ENCODE measurements around the gene MACROD2.

The MACROD2 gene

GRCh38 chr20:14724036-14724435 is 728.7 kb downstream of the MACROD2 start:
- DNase-seq: no peak

GRCh38 chr20:14724468-14724867 is 729.2 kb downstream of the MACROD2 start:
- DNase-seq: no peak

- DNase-seq: no peak
Measured at GRCh38 chr20:14726591-14726990, 731.3 kb downstream of the MACROD2 start.

- no peak for DNase-seq
Measured at GRCh38 chr20:14727485-14728150, 732.3 kb downstream of the MACROD2 start.

- peak; percentile 27 for DNase-seq
Measured at GRCh38 chr20:14729390-14729789, 734.1 kb downstream of the MACROD2 start.

- no peak for DNase-seq
Measured at GRCh38 chr20:14732343-14732742, 737.0 kb downstream of the MACROD2 start.

GRCh38 chr20:14732996-14733395 is 737.7 kb downstream of the MACROD2 start:
- DNase-seq: no peak

GRCh38 chr20:14740380-14740779 is 745.1 kb downstream of the MACROD2 start:
- no peak for DNase-seq

- DNase-seq: no peak
Measured at GRCh38 chr20:14741616-14742015, 746.3 kb downstream of the MACROD2 start.

GRCh38 chr20:14744723-14745122 is 749.4 kb downstream of the MACROD2 start:
- no peak for DNase-seq

GRCh38 chr20:14745830-14746229 is 750.5 kb downstream of the MACROD2 start:
- no peak for DNase-seq

- DNase-seq: no peak
Measured at GRCh38 chr20:14751191-14751590, 755.9 kb downstream of the MACROD2 start.

- no peak for DNase-seq
Measured at GRCh38 chr20:14757728-14758127, 762.4 kb downstream of the MACROD2 start.

- DNase-seq: no peak
Measured at GRCh38 chr20:14758356-14758755, 763.0 kb downstream of the MACROD2 start.

- DNase-seq: no peak
Measured at GRCh38 chr20:14759979-14760378, 764.7 kb downstream of the MACROD2 start.

GRCh38 chr20:14761903-14762302 is 766.6 kb downstream of the MACROD2 start:
- DNase-seq: no peak

GRCh38 chr20:14764511-14765369 is 769.4 kb downstream of the MACROD2 start:
- no peak for DNase-seq

GRCh38 chr20:14765370-14765701 is 770.0 kb downstream of the MACROD2 start:
- DNase-seq: no peak

GRCh38 chr20:14773486-14773885 is 778.2 kb downstream of the MACROD2 start:
- DNase-seq: no peak

GRCh38 chr20:14775778-14776177 is 780.5 kb downstream of the MACROD2 start:
- DNase-seq: no peak

- no peak for DNase-seq
Measured at GRCh38 chr20:14777591-14777990, 782.3 kb downstream of the MACROD2 start.

- DNase-seq: no peak
Measured at GRCh38 chr20:14778096-14778495, 782.8 kb downstream of the MACROD2 start.

GRCh38 chr20:14778875-14779274 is 783.6 kb downstream of the MACROD2 start:
- no peak for DNase-seq

- no peak for DNase-seq
Measured at GRCh38 chr20:14780508-14780907, 785.2 kb downstream of the MACROD2 start.

GRCh38 chr20:14782731-14783130 is 787.4 kb downstream of the MACROD2 start:
- no peak for DNase-seq

All from SHP77 treated with DMSO at 0.1 percent for 48 hours (cell line).